Endothelial cell of umbilical vein (primary cell): ENCODE results near the gene CDHR4.

ENCODE experiments used
- EZH2 ChIP-seq: IDR thresholded peaks from 2 replicates; pipeline ENCODE4 v1.6.1; 2012; ENCODE audit warnings: borderline replicate concordance, low read depth, mild to moderate bottlenecking, moderate library complexity, low read length, inconsistent platforms; ENCODE audit not compliant: severe bottlenecking
- FOS ChIP-seq: IDR thresholded peaks from 2 replicates; pipeline ENCODE4 v1.6.1; 2011; ENCODE audit warnings: mild to moderate bottlenecking, low read length, moderate library complexity, borderline replicate concordance; ENCODE audit not compliant: insufficient read depth
- GATA2 ChIP-seq: IDR thresholded peaks from 2 replicates; pipeline ENCODE4 v1.7.0; 2011; ENCODE audit warnings: low read depth, mild to moderate bottlenecking, moderate library complexity, mixed read lengths, low read length; ENCODE audit not compliant: insufficient read length, insufficient read depth
- JUN ChIP-seq: IDR thresholded peaks from 2 replicates; pipeline ENCODE4 v1.6.1; 2011; ENCODE audit warnings: borderline replicate concordance, low read depth; ENCODE audit not compliant: insufficient read length, insufficient read depth
- POLR2A ChIP-seq: IDR thresholded peaks from 2 replicates; pipeline ENCODE4 v1.6.1; 2012; ENCODE audit warnings: low read depth, mild to moderate bottlenecking, control low read depth, low read length
- POLR2AphosphoS5 ChIP-seq: IDR thresholded peaks from 2 replicates; pipeline ENCODE4 v1.6.1; 2012; ENCODE audit warnings: low read depth, mild to moderate bottlenecking, control low read depth, low read length, moderate library complexity; ENCODE audit not compliant: insufficient read depth
- TF ChIP-seq, protein P1 (sequence below), 2 donors: IDR thresholded peaks; 1 replicate in 1 of 2; 2 replicates in 1 of 2; pipeline ENCODE4 v1.5.1; 2011; ENCODE audit warnings: low read length in 2 of 2, mild to moderate bottlenecking in 2 of 2, moderate library complexity in 2 of 2, control low read depth in 1 of 2, inconsistent platforms in 1 of 2, low read depth in 1 of 2; ENCODE audit not compliant: insufficient read depth in 1 of 2; ENCODE audit errors: extremely low read depth in 1 of 2
- TF ChIP-seq, protein P2 (sequence below): IDR thresholded peaks from 2 replicates; pipeline ENCODE4 v1.6.1; 2011; ENCODE audit not compliant: insufficient read depth, insufficient read length

DNA sequence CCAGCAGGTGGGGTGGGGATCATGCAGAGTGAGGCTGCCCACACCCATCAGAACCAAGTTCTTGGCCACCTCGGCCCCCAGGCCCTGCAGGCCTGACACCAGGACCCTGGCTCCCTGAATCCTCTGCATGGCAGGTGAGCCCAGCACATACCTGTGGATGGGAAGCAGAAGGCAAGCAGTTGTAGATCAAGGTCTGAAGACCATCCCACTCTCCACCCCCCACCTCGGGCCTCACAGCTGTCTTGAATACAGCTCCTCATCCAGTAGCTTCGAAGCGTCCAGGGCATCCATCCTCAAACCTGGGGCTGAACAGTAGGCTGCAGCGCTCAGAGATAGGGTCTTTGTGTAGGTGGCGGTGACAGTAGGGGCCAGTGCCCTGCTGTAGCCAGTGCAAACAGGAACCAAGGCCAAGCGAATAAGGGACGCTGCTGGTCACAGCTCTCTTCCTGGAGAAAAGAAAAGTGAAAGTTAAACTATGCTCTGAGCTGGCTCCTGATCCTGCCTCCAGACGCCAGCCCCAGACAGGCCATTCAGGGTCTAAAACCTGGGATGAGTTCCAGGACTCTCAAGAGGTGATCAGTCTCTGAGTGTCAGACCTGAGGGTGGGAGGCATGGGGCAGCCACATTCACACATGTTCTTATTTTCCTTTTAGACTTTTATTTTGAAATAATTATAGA, 14.0 kb upstream of the CDHR4 start, which contains the start of gene UBA7:
- TF ChIP-seq, protein P1, sequence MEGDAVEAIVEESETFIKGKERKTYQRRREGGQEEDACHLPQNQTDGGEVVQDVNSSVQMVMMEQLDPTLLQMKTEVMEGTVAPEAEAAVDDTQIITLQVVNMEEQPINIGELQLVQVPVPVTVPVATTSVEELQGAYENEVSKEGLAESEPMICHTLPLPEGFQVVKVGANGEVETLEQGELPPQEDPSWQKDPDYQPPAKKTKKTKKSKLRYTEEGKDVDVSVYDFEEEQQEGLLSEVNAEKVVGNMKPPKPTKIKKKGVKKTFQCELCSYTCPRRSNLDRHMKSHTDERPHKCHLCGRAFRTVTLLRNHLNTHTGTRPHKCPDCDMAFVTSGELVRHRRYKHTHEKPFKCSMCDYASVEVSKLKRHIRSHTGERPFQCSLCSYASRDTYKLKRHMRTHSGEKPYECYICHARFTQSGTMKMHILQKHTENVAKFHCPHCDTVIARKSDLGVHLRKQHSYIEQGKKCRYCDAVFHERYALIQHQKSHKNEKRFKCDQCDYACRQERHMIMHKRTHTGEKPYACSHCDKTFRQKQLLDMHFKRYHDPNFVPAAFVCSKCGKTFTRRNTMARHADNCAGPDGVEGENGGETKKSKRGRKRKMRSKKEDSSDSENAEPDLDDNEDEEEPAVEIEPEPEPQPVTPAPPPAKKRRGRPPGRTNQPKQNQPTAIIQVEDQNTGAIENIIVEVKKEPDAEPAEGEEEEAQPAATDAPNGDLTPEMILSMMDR (IDR thresholded peaks at IDR 0.05; ENCODE audit: extremely low read depth in 1 of 2, insufficient read depth in 1 of 2, low read depth in 1 of 2, low read length in 2 of 2): no peak
- no peak for TF ChIP-seq POLR2AphosphoS5
- no peak for TF ChIP-seq POLR2A
- no peak for TF ChIP-seq FOS
- no peak for TF ChIP-seq GATA2
- no peak for TF ChIP-seq JUN
- TF ChIP-seq, protein P2, sequence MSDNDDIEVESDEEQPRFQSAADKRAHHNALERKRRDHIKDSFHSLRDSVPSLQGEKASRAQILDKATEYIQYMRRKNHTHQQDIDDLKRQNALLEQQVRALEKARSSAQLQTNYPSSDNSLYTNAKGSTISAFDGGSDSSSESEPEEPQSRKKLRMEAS: no peak
- no peak for TF ChIP-seq EZH2
